NCI-H2227 treated with DMSO at 0.1 percent for 48 hours (cell line): Measurements from ENCODE around the gene ARRB1.
A peak's percentile ranks its signal among the peaks of the same experiment; 100 is the strongest.
"Not testable (repeated sequence)": the region's sequence is repeated elsewhere in the genome, so short reads cannot be mapped to it uniquely, and the experiment has no call there.

Source experiments
- DNase-seq: peaks from one replicate; lab custom pipeline; 2025; lab: John Stamatoyannopoulos, UW

ARRB1 gene

GRCh38 chr11:75371949-75372876 lies 20.8 kb upstream of the ARRB1 start:
- DNase-seq: peak; percentile 55

- DNase-seq: no peak
These were observed 18.2 kb upstream of the ARRB1 start for GRCh38 chr11:75369560-75370255.

GRCh38 chr11:75366826-75367225 lies 15.4 kb upstream of the ARRB1 start:
- DNase-seq: not testable (repeated sequence)

GRCh38 chr11:75365711-75366181 lies 14.3 kb upstream of the ARRB1 start:
- no peak for DNase-seq

- DNase-seq: not testable (repeated sequence)
These were observed 10.8 kb upstream of the ARRB1 start for GRCh38 chr11:75362285-75362684.

- DNase-seq: no peak
These were observed 5.2 kb upstream of the ARRB1 start for GRCh38 chr11:75356613-75357012.

GRCh38 chr11:75355051-75355450 lies 3.6 kb upstream of the ARRB1 start:
- DNase-seq: no peak

- peak; percentile 38 for DNase-seq
These were observed 1.2 kb upstream of the ARRB1 start for GRCh38 chr11:75352588-75353206.

- DNase-seq: peak; percentile 33
These were observed 528 bp upstream of the ARRB1 start for GRCh38 chr11:75351791-75352587.

- DNase-seq: no peak
These were observed 519 bp downstream of the ARRB1 start for GRCh38 chr11:75350743-75351540.

- DNase-seq: no peak
These were observed 1.2 kb downstream of the ARRB1 start for GRCh38 chr11:75350122-75350742.

- no peak for DNase-seq
These were observed 1.8 kb downstream of the ARRB1 start for GRCh38 chr11:75349521-75350116.

- peak; percentile 25 for DNase-seq
These were observed 3.5 kb downstream of the ARRB1 start for GRCh38 chr11:75347781-75348566.

- DNase-seq: no peak
These were observed 4.4 kb downstream of the ARRB1 start for GRCh38 chr11:75346912-75347647.

- DNase-seq: no peak
These were observed 5.2 kb downstream of the ARRB1 start for GRCh38 chr11:75346296-75346695.

GRCh38 chr11:75345455-75346160 lies 5.9 kb downstream of the ARRB1 start:
- no peak for DNase-seq

- no peak for DNase-seq
These were observed 6.6 kb downstream of the ARRB1 start for GRCh38 chr11:75344761-75345454.
